HepG2 (cell line): ENCODE results near the gene PHF14. TPM values are rescaled to one million over a fixed set of nuclear protein-coding genes. Genes with fewer than 3 reads are reported as not detected.

ENCODE experiments used
- CREB1 ChIP-seq, 2 experiments: fragments of 450-650 bp in 1 of 2; IDR thresholded peaks; 2 replicates each; pipeline ENCODE4 v1.6.1; 2016 to 2017; ENCODE audit warnings: control low read depth in 1 of 2, mild to moderate bottlenecking in 1 of 2, missing compliant biosample characterization in 1 of 2, missing genetic modification characterization in 1 of 2
- FOSL1 ChIP-seq: sonication (generic); formaldehyde crosslinking; IDR thresholded peaks from 2 replicates; pipeline ENCODE4 v1.9.0; 2021; ENCODE audit warnings: missing genetic modification reagents, borderline replicate concordance
- FOSL2 ChIP-seq: sonication (generic); formaldehyde crosslinking; IDR thresholded peaks from 2 replicates; pipeline ENCODE4 v1.4.0; 2020; ENCODE audit warnings: missing genetic modification reagents
- FOXP1 ChIP-seq, 2 experiments: fragments of 450-650 bp in 1 of 2; IDR thresholded peaks; 2 replicates each; pipeline ENCODE4 v1.6.1; 2017 to 2018; ENCODE audit warnings: antibody characterized with exemption in 1 of 2
- GABPA ChIP-seq, 2 experiments: IDR thresholded peaks; 2 replicates each; pipeline ENCODE4 v1.6.1; 2011 to 2016; ENCODE audit warnings: low read depth in 2 of 2, low read length in 1 of 2, missing biosample characterization in 1 of 2, missing genetic modification characterization in 1 of 2
- GATAD2A ChIP-seq: IDR thresholded peaks from 2 replicates; pipeline ENCODE4 v1.6.1; 2016
- KDM5A ChIP-seq: fragments of 200-600 bp; sonication (generic); IDR thresholded peaks from 2 replicates; pipeline ENCODE4 v1.7.0; 2018; ENCODE audit warnings: antibody characterized with exemption, mild to moderate bottlenecking, low read length, borderline replicate concordance
- MED1 ChIP-seq: sonication (generic); formaldehyde crosslinking; IDR thresholded peaks from 2 replicates; pipeline ENCODE4 v1.4.0; 2020; ENCODE audit warnings: missing genetic modification reagents
- MEIS1 ChIP-seq: sonication (generic); formaldehyde crosslinking; IDR thresholded peaks from 2 replicates; pipeline ENCODE4 v1.9.0; 2021; ENCODE audit warnings: mild to moderate bottlenecking, missing genetic modification reagents, moderate library complexity, borderline replicate concordance
- NCOR1 ChIP-seq: fragments of 200-600 bp; sonication (generic); IDR thresholded peaks from 2 replicates; pipeline ENCODE4 v1.7.0; 2017; ENCODE audit warnings: antibody characterized with exemption, low read length, borderline replicate concordance
- RCOR2 ChIP-seq: IDR thresholded peaks from 2 replicates; pipeline ENCODE4 v1.6.1; 2016; ENCODE audit warnings: missing biosample characterization, missing genetic modification reagents
- SAP130 ChIP-seq: IDR thresholded peaks from 2 replicates; pipeline ENCODE4 v1.6.1; 2016; ENCODE audit warnings: low read depth
- ZNF335 ChIP-seq: sonication (generic); formaldehyde crosslinking; IDR thresholded peaks from 2 replicates; pipeline ENCODE4 v1.4.0; 2020; ENCODE audit warnings: missing genetic modification reagents
- ZNF510 ChIP-seq: sonication (generic); formaldehyde crosslinking; IDR thresholded peaks from 2 replicates; pipeline ENCODE4 v1.4.0; 2020; ENCODE audit warnings: low read depth, mild to moderate bottlenecking, missing genetic modification reagents
- ZNF644 ChIP-seq: IDR thresholded peaks from 2 replicates; pipeline ENCODE4 v1.6.1; 2016; ENCODE audit warnings: low read depth
- polyA plus RNA-seq, 8 experiments: library from polyadenylated mRNA; depleted of rRNA in 3 of 8; stranded (reverse) in 7 of 8; unstranded in 1 of 8; fragments of >200 nt; fragmentation: Illumina TruSeq in 4 of 8; extraction: Trizol in 4 of 8; gene quantifications; 2 replicates each; pipeline versions ENCODE4 v1.2.1 to v1.2.3, GENCODE V29; 2011 to 2016; ENCODE audit warnings: low read depth in 4 of 8, missing spikeins in 1 of 8, mixed read lengths in 1 of 8; ENCODE audit not compliant: insufficient read depth in 1 of 8
- total RNA-seq, 5 experiments: library from RNA; depleted of rRNA; stranded (reverse); fragments of >200 nt; fragmentation: Illumina TruSeq; extraction: Trizol; gene quantifications; 2 replicates each; pipeline ENCODE4 v1.2.3, GENCODE V29; 2016; ENCODE audit warnings: low read depth in 1 of 5
- TF ChIP-seq, protein P1 (sequence below): IDR thresholded peaks from 2 replicates; pipeline ENCODE4 v1.6.1; 2016; ENCODE audit warnings: low read depth
- TF ChIP-seq, protein P2 (sequence below): IDR thresholded peaks from 2 replicates; pipeline ENCODE4 v1.4.0; 2020; ENCODE audit warnings: mild to moderate bottlenecking, missing genetic modification reagents
- TF ChIP-seq, protein P3 (sequence below): sonication (generic); formaldehyde crosslinking; IDR thresholded peaks from 2 replicates; pipeline ENCODE4 v1.4.0; 2020; ENCODE audit warnings: missing genetic modification reagents, low read depth, mild to moderate bottlenecking, borderline replicate concordance
- TF ChIP-seq, protein P4 (sequence below): sonication (generic); formaldehyde crosslinking; conservative IDR thresholded peaks from 2 replicates; pipeline ENCODE4 v1.4.0; 2020; ENCODE audit warnings: mild to moderate bottlenecking, missing genetic modification reagents, moderate library complexity

The PHF14 gene
- total and polyA plus RNA-seq, 2 of the 13 experiments (the other 11 are each of a cell fraction or from before 2014, with no cell fraction given) = 18.9 to 68.7 TPM

DNA sequence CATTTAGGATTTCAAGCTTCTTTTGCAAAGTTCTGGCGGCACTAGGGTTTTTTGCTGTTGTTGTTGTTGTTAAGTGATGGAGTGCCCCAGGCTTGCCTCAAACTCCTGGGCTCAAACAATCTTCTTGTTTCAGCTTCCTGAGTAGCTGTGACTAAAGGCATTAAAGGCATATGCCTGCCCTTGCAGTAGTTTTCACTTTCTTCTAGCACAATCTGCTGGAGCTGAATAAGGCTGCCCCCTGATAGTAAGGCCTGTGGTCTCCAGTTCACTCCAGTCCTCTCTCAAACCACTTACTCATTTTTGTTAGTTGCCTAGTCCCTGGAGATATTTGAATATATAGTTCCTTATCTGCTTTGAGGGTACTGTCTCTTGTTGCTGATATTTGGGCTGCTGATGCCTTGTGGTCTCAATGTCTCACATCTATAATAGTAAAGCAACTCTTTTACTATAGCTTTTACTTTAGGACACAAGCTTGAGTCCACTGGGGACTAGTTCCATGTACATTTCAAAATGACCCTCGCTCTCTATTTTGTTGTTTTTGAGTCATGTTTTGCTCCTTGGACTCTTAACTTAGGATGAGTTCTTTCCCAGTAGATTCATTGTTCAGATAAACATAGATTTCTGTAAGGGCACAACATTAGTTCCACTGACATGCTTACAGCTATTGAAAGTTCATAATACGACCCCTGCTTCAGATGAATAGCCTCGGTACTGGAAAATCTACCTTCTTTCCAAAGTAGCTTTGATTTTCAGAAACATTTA, 25.5 kb downstream of the PHF14 start (continued):
- TF ChIP-seq, protein P1, sequence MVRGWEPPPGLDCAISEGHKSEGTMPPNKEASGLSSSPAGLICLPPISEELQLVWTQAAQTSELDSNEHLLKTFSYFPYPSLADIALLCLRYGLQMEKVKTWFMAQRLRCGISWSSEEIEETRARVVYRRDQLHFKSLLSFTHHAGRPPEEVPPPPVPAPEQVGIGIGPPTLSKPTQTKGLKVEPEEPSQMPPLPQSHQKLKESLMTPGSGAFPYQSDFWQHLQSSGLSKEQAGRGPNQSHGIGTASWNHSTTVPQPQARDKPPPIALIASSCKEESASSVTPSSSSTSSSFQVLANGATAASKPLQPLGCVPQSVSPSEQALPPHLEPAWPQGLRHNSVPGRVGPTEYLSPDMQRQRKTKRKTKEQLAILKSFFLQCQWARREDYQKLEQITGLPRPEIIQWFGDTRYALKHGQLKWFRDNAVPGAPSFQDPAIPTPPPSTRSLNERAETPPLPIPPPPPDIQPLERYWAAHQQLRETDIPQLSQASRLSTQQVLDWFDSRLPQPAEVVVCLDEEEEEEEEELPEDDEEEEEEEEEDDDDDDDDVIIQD (CRISPR knock-in tag) = peak; percentile 81; the same call in 1 of the 2 replicates
- TF ChIP-seq, protein P2, sequence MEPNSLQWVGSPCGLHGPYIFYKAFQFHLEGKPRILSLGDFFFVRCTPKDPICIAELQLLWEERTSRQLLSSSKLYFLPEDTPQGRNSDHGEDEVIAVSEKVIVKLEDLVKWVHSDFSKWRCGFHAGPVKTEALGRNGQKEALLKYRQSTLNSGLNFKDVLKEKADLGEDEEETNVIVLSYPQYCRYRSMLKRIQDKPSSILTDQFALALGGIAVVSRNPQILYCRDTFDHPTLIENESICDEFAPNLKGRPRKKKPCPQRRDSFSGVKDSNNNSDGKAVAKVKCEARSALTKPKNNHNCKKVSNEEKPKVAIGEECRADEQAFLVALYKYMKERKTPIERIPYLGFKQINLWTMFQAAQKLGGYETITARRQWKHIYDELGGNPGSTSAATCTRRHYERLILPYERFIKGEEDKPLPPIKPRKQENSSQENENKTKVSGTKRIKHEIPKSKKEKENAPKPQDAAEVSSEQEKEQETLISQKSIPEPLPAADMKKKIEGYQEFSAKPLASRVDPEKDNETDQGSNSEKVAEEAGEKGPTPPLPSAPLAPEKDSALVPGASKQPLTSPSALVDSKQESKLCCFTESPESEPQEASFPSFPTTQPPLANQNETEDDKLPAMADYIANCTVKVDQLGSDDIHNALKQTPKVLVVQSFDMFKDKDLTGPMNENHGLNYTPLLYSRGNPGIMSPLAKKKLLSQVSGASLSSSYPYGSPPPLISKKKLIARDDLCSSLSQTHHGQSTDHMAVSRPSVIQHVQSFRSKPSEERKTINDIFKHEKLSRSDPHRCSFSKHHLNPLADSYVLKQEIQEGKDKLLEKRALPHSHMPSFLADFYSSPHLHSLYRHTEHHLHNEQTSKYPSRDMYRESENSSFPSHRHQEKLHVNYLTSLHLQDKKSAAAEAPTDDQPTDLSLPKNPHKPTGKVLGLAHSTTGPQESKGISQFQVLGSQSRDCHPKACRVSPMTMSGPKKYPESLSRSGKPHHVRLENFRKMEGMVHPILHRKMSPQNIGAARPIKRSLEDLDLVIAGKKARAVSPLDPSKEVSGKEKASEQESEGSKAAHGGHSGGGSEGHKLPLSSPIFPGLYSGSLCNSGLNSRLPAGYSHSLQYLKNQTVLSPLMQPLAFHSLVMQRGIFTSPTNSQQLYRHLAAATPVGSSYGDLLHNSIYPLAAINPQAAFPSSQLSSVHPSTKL (CRISPR knock-in tag) = peak; percentile 65
- TF ChIP-seq SAP130 (peak; percentile 42; the same call in 1 of the 2 replicates), ZNF335 (CRISPR knock-in tag) (no peak), ZNF644 (CRISPR knock-in tag) (peak; percentile 82), RCOR2 (CRISPR knock-in tag) (no peak), MED1 (CRISPR knock-in tag) (peak; percentile 43; the same call in 1 of the 2 replicates), ZNF510 (CRISPR knock-in tag) (0 out of 2 replicates have a peak, but pooled peaks have one; percentile 24), FOSL1 (CRISPR knock-in tag) (peak; percentile 36; the same call in 1 of the 2 replicates), GABPA (IDR thresholded peaks at IDR 0.05; ENCODE audit: low read depth, low read length) (no peak), GABPA (CRISPR knock-in tag; IDR thresholded peaks at IDR 0.05; ENCODE audit: low read depth) (no peak), NCOR1 (peak; percentile 35; the same call in 1 of the 2 replicates), KDM5A (no peak), FOXP1 (IDR thresholded peaks at IDR 0.05) (no peak), FOXP1 (CRISPR knock-in tag; IDR thresholded peaks at IDR 0.05) (0 out of 2 replicates have a peak, but pooled peaks have one; percentile 34), FOSL2 (peak; percentile 63; the same call in 1 of the 2 replicates), CREB1 (IDR thresholded peaks at IDR 0.05) (no peak), CREB1 (CRISPR knock-in tag; IDR thresholded peaks at IDR 0.05) (peak; percentile 56), GATAD2A (CRISPR knock-in tag) (peak; percentile 51; the same call in 1 of the 2 replicates), MEIS1 (CRISPR knock-in tag) (no peak)
- TF ChIP-seq, protein P3, sequence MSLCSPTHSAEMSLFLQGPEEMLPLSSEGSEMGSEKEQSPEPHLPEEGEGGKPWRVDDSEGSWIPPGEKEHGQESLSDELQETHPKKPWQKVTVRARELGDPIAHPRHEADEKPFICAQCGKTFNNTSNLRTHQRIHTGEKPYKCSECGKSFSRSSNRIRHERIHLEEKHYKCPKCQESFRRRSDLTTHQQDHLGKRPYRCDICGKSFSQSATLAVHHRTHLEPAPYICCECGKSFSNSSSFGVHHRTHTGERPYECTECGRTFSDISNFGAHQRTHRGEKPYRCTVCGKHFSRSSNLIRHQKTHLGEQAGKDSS = no peak
- TF ChIP-seq, protein P4, sequence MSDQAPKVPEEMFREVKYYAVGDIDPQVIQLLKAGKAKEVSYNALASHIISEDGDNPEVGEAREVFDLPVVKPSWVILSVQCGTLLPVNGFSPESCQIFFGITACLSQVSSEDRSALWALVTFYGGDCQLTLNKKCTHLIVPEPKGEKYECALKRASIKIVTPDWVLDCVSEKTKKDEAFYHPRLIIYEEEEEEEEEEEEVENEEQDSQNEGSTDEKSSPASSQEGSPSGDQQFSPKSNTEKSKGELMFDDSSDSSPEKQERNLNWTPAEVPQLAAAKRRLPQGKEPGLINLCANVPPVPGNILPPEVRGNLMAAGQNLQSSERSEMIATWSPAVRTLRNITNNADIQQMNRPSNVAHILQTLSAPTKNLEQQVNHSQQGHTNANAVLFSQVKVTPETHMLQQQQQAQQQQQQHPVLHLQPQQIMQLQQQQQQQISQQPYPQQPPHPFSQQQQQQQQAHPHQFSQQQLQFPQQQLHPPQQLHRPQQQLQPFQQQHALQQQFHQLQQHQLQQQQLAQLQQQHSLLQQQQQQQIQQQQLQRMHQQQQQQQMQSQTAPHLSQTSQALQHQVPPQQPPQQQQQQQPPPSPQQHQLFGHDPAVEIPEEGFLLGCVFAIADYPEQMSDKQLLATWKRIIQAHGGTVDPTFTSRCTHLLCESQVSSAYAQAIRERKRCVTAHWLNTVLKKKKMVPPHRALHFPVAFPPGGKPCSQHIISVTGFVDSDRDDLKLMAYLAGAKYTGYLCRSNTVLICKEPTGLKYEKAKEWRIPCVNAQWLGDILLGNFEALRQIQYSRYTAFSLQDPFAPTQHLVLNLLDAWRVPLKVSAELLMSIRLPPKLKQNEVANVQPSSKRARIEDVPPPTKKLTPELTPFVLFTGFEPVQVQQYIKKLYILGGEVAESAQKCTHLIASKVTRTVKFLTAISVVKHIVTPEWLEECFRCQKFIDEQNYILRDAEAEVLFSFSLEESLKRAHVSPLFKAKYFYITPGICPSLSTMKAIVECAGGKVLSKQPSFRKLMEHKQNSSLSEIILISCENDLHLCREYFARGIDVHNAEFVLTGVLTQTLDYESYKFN (CRISPR knock-in tag) = peak; percentile 57
